Thyroid gland (tissue), 4 donors: ENCODE results near the gene PCDHB6. TPM values are rescaled to one million over a fixed set of nuclear protein-coding genes. Genes with fewer than 3 reads are reported as not detected.
"Not testable (repeated sequence)": the region's sequence is repeated elsewhere in the genome, so short reads cannot be mapped to it uniquely, and the experiment has no call there.

Experiments used
- DNase-seq, 2 donors: peaks; one replicate each; pipeline ENCODE4 v3.0.0-alpha.2; 2019
- H3K27ac ChIP-seq, 3 donors: fragments of 200-600 bp; sonication (generic); 1 replicate in 2 of 3; 2 replicates in 1 of 3; pipeline ENCODE4 v1.5.1; 2016 to 2019; ENCODE audit warnings: mild to moderate bottlenecking in 1 of 3, moderate library complexity in 1 of 3
- H3K27me3 ChIP-seq: fragments of 200-600 bp; sonication (generic); one replicate; pipeline ENCODE4 v1.5.1; 2019
- H3K36me3 ChIP-seq, 2 donors: fragments of 200-600 bp; sonication (generic); one replicate each; pipeline ENCODE4 v1.5.1; 2016 to 2019
- H3K4me1 ChIP-seq, 2 donors: fragments of 200-600 bp; sonication (generic); one replicate each; pipeline ENCODE4 v1.5.1; 2017 to 2019
- H3K4me3 ChIP-seq, 3 donors: fragments of 200-600 bp; sonication (generic); replicated peaks in 1 of 3; 1 replicate in 2 of 3; 2 replicates in 1 of 3; pipeline ENCODE4 v1.5.1; 2016; ENCODE audit warnings: mild to moderate bottlenecking in 1 of 3
- H3K9me3 ChIP-seq: fragments of 200-600 bp; sonication (generic); one replicate; pipeline ENCODE4 v1.5.1; 2017
- CTCF ChIP-seq, 6 experiments: fragments of 200-600 bp in 3 of 6; fragments of 450-650 bp in 3 of 6; sonication (generic) in 3 of 6; IDR thresholded peaks; one replicate each; pipeline ENCODE4 v1.5.1; 2016 to 2019; ENCODE audit warnings: antibody characterized with exemption in 6 of 6, mild to moderate bottlenecking in 2 of 6, inconsistent platforms in 1 of 6, moderate library complexity in 1 of 6
- POLR2A ChIP-seq, 2 donors: fragments of 450-650 bp; IDR thresholded peaks; one replicate each; pipeline ENCODE4 v1.6.1; 2017; ENCODE audit warnings: antibody characterized with exemption in 2 of 2, mild to moderate bottlenecking in 2 of 2, moderate library complexity in 1 of 2
- WGBS, 2 donors: methylation state at CpG; one replicate each; pipeline ENCODE4 v1.1.5; 2017; 5-methylcytosine and 5-hydroxymethylcytosine counted together
- intact Hi-C: fragments of 100-400 bp; cut with DNase I; formaldehyde crosslinking; loops from one replicate; pipeline ENCODE4 v1.15.1; 2023
- total RNA-seq, 4 donors: library from RNA; depleted of rRNA; stranded (reverse); fragments of >200 nt; gene quantifications; one replicate each; pipeline ENCODE4 v1.2.3, GENCODE V29; 2016

Gene PCDHB6
- total RNA-seq = 1 to 10 TPM in 2 of 4 donors, under 1 TPM in 2; 0.13 to 2.4 (median 0.71) TPM

- intact Hi-C loops = no loop called here
- no peak within 1 kb of the TSS for H3K4me3 ChIP-seq
- DNase-seq = no peak
- no peaks in the 10 kb centered on the region for H3K4me1 ChIP-seq
- TF ChIP-seq CTCF (IDR thresholded peaks at IDR 0.05) (peak in 1 of 6 experiments; percentile 7), POLR2A (IDR thresholded peaks at IDR 0.05) (no peak)
- 8 to 30% methylated on average over 18 of the region's 18 CpGs for WGBS, 2 donors
- no peaks in the 10 kb centered on the region for H3K27me3 ChIP-seq
- no peaks in the 10 kb centered on the region for H3K36me3 ChIP-seq
- H3K9me3 ChIP-seq = no peaks in the 10 kb centered on the region
- H3K27ac ChIP-seq = no peak within 1 kb of the TSS
These were observed at the start of gene PCDHB6 for GRCh38 chr5:141149812-141150211. PCDHB6 (plus strand) TSS chr5:141150057; CDS start chr5:141150258, 201 bp downstream.

- Histone ChIP-seq H3K4me3 (no peak within 1 kb of the TSS), H3K27me3 (no peaks in the 10 kb centered on the region), H3K9me3 (no peaks in the 10 kb centered on the region), H3K4me1 (no peaks in the 10 kb centered on the region), H3K27ac (no peak within 1 kb of the TSS), H3K36me3 (no peaks in the 10 kb centered on the region)
- WGBS, 2 donors = 13 to 22% methylated on average over 19 of the region's 19 CpGs
- DNase-seq = peak; percentile 18 to 24
- no peak for TF ChIP-seq POLR2A (IDR thresholded peaks at IDR 0.05)
- TF ChIP-seq CTCF (IDR thresholded peaks at IDR 0.05) = peak in 2 of 6 experiments; percentile 29 to 48
- intact Hi-C loops = no loop called here
These were observed 49.5 kb upstream of the PCDHB6 start, which contains the start of gene PCDHB3 for GRCh38 chr5:141100243-141100805. PCDHB3 (plus strand) TSS chr5:141100473; CDS start chr5:141100650, 177 bp downstream.

DNA sequence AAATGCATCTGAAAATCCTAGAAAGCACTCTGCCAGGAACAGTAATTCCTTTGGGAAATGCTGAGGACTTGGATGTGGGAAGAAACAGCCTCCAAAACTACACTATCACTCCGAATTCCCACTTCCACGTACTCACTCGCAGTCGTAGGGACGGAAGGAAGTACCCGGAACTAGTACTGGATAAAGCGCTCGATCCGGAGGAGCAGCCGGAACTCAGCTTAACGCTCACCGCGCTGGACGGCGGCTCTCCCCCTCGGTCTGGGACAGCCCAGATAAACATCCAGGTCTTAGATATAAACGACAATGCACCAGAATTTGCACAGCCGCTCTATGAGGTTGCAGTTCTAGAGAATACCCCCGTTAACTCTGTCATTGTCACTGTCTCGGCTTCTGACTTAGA lies 48.8 kb upstream of the PCDHB6 start:
- intact Hi-C loops = no loop called here
- DNase-seq = no peak
- H3K27ac ChIP-seq = no peak overlapping the region
- WGBS, 2 donors = 29 to 56% methylated on average over 19 to 20 of the region's 20 CpGs
- H3K36me3 ChIP-seq = no peaks in the 10 kb centered on the region
- no peaks in the 10 kb centered on the region for H3K9me3 ChIP-seq
- H3K4me1 ChIP-seq = no peaks in the 10 kb centered on the region
- H3K27me3 ChIP-seq = no peaks in the 10 kb centered on the region
- TF ChIP-seq CTCF (IDR thresholded peaks at IDR 0.05) (no peak), POLR2A (IDR thresholded peaks at IDR 0.05) (no peak)
- H3K4me3 ChIP-seq = no peak overlapping the region

GRCh38 chr5:141102070-141102469 lies 47.8 kb upstream of the PCDHB6 start:
- DNase-seq, H3K4me3 ChIP-seq, H3K36me3 ChIP-seq, H3K27ac ChIP-seq, H3K4me1 ChIP-seq, intact Hi-C loops, H3K9me3 ChIP-seq, H3K27me3 ChIP-seq: not testable (repeated sequence)
- 14 to 48% methylated on average over 8 to 9 of the region's 39 CpGs for WGBS, 2 donors

DNA sequence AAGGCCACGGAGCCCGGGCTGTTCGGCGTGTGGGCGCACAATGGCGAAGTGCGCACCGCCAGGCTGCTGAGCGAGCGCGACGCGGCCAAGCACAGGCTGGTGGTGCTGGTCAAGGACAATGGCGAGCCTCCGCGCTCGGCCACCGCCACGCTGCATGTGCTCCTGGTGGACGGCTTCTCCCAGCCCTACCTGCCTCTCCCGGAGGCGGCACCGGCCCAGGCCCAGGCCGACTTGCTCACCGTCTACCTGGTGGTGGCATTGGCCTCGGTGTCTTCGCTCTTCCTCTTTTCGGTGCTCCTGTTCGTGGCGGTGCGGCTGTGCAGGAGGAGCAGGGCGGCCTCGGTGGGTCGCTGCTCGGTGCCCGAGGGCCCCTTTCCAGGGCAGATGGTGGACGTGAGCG lies 47.4 kb upstream of the PCDHB6 start:
- H3K27me3 ChIP-seq, DNase-seq, intact Hi-C loops, H3K36me3 ChIP-seq, H3K9me3 ChIP-seq, H3K4me1 ChIP-seq, H3K27ac ChIP-seq, H3K4me3 ChIP-seq: not testable (repeated sequence)
- no CpG with 5 or more reads among the region's 38 CpGs for WGBS, 2 donors

DNA sequence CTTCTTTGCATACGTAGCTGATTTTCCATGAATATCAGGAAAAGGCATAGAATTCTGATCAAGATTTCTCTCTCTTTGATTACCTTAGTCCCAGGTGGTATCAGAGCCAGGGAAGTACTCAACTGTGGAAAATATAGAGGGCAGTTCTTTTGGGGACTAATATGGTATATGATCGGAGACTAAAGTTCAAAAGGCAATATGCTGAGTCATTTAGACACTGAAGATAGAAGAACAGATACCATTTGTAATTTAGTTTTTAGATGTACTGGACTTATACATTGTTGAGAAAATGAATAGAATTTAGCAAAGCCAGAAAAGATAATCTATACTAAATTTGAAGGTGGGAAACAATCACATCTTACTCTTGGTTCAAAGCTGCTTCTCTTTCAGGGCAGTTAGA lies 44.5 kb upstream of the PCDHB6 start:
- no peak for DNase-seq
- Histone ChIP-seq H3K27me3 (no peaks in the 10 kb centered on the region), H3K4me3 (no peak overlapping the region), H3K27ac (no peak overlapping the region), H3K36me3 (no peaks in the 10 kb centered on the region), H3K4me1 (no peaks in the 10 kb centered on the region), H3K9me3 (no peaks in the 10 kb centered on the region)
- 74 to 82% methylated on average over 2 of the region's 2 CpGs for WGBS, 2 donors
- intact Hi-C loops = no loop called here
- TF ChIP-seq POLR2A (IDR thresholded peaks at IDR 0.05) (no peak), CTCF (IDR thresholded peaks at IDR 0.05) (no peak)
